Measurements from ENCODE around the gene VPS13C. TPM values are rescaled to one million over a fixed set of nuclear protein-coding genes. Genes with fewer than 3 reads are reported as not detected.

The VPS13C gene
- total and polyA plus RNA-seq, 2 donors (not counting 3 experiments of a cell fraction or from before 2014, with no cell fraction given), result 10.8 to 60.3 TPM

DNA sequence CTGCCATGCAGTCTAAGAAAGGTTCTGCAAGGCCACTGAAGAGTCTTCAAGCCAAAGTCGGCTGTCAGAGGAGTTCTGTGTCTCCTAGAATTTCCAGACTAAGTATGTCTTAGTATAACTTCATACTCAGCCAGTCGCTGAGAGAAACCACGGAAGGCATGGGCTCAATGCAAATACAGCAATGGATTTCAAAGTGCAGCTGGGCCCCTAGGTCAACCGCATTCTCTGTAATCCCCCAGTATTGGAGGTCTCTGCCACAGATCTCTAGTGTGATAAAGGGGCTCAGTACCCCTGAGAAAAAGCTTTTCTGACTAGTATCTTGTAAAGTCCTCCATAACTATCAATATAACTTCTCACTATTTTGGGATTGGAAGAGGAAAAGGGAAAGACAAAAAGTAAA is 208.3 kb downstream of the VPS13C start:
- no TSS peak for BruUV-seq (replicated peaks)
- dilution Hi-C loops (cut with MboI; ENCODE audit: extremely low pct_ligation_motif_present, low sequenced_read_pairs), result no loop called here

More for the DNA sequence above, 208.3 kb downstream of the VPS13C start:
- intact Hi-C loops (cut with micrococcal nuclease), result no loop called here
- H3K79me2 ChIP-seq (ENCODE audit: control insufficient read depth, insufficient read depth, low read length), result no peaks in the 10 kb centered on the region
- H3K27ac ChIP-seq (ENCODE audit: insufficient read depth, low read depth, low read length), result no peak overlapping the region
- no peaks in the 10 kb centered on the region for H3K9me3 ChIP-seq (replicated peaks; ENCODE audit: control insufficient read depth, insufficient read depth, low read length)
- POLR2A ChIA-PET, result no interaction called here
- CTCF ChIA-PET, result no interaction called here
- DNase-seq (ENCODE audit: low read depth, low spot score), result no peak
- no peak overlapping the region for H3K4me3 ChIP-seq (replicated peaks in 1 of 3; ENCODE audit: insufficient read depth in 1 of 3, low read depth in 1 of 3, low read length in 3 of 3)
- no peak overlapping the region for H3K9ac ChIP-seq (replicated peaks; ENCODE audit: extremely low read depth, insufficient read depth, low read length)
- no peak overlapping the region for H2AFZ ChIP-seq (ENCODE audit: low read depth, low read length)
- H4K20me1 ChIP-seq (replicated peaks; ENCODE audit: control insufficient read depth, extremely low read depth, insufficient read depth, low read length), result no peaks in the 10 kb centered on the region
- TF ChIP-seq FOS (IDR thresholded peaks at IDR 0.05; ENCODE audit: borderline replicate concordance, insufficient read depth, low read length) (no peak), MYC (IDR thresholded peaks at IDR 0.05; ENCODE audit: low read depth, low read length) (no peak), POLR2A (IDR thresholded peaks at IDR 0.05; ENCODE audit: low read depth, low read length) (no peak), JUN (IDR thresholded peaks at IDR 0.05; ENCODE audit: borderline replicate concordance, insufficient read depth, insufficient read length, low read depth) (no peak), POLR2AphosphoS5 (IDR thresholded peaks at IDR 0.05; ENCODE audit: insufficient read depth, low read depth, low read length) (no peak), EZH2 (IDR thresholded peaks at IDR 0.05; ENCODE audit: borderline replicate concordance, low read depth, low read length, severe bottlenecking) (no peak), GATA2 (IDR thresholded peaks at IDR 0.05; ENCODE audit: insufficient read depth, insufficient read length, low read depth, low read length) (no peak)
- TF ChIP-seq, protein P1, sequence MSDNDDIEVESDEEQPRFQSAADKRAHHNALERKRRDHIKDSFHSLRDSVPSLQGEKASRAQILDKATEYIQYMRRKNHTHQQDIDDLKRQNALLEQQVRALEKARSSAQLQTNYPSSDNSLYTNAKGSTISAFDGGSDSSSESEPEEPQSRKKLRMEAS (IDR thresholded peaks at IDR 0.05; ENCODE audit: insufficient read depth, insufficient read length), result no peak
- TF ChIP-seq, protein P2, sequence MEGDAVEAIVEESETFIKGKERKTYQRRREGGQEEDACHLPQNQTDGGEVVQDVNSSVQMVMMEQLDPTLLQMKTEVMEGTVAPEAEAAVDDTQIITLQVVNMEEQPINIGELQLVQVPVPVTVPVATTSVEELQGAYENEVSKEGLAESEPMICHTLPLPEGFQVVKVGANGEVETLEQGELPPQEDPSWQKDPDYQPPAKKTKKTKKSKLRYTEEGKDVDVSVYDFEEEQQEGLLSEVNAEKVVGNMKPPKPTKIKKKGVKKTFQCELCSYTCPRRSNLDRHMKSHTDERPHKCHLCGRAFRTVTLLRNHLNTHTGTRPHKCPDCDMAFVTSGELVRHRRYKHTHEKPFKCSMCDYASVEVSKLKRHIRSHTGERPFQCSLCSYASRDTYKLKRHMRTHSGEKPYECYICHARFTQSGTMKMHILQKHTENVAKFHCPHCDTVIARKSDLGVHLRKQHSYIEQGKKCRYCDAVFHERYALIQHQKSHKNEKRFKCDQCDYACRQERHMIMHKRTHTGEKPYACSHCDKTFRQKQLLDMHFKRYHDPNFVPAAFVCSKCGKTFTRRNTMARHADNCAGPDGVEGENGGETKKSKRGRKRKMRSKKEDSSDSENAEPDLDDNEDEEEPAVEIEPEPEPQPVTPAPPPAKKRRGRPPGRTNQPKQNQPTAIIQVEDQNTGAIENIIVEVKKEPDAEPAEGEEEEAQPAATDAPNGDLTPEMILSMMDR (IDR thresholded peaks at IDR 0.05; ENCODE audit: extremely low read depth in 1 of 2, insufficient read depth in 1 of 2, low read depth in 1 of 2, low read length in 2 of 2), result no peak
- no peaks in the 10 kb centered on the region for H3K4me1 ChIP-seq (ENCODE audit: control insufficient read depth, extremely low read depth, insufficient read depth, low read length)
- no peaks in the 10 kb centered on the region for H3K36me3 ChIP-seq (ENCODE audit: control insufficient read depth in 2 of 2, extremely low read depth in 1 of 2, insufficient read depth in 2 of 2, low read length in 2 of 2)
- H3K4me2 ChIP-seq (ENCODE audit: insufficient read depth, low read length), result no peak overlapping the region
- FAIRE-seq, result no peak
- H3K27me3 ChIP-seq (ENCODE audit: control insufficient read depth in 2 of 2, insufficient read depth in 2 of 2, low read length in 2 of 2), result no peaks in the 10 kb centered on the region
- H3K9me1 ChIP-seq (replicated peaks; ENCODE audit: control insufficient read depth, extremely low read depth, insufficient read depth, low read length), result no peaks in the 10 kb centered on the region

All from endothelial cell of umbilical vein (primary cell).